Measurements from ENCODE around the gene BAG3.

BAG3 gene

DNA sequence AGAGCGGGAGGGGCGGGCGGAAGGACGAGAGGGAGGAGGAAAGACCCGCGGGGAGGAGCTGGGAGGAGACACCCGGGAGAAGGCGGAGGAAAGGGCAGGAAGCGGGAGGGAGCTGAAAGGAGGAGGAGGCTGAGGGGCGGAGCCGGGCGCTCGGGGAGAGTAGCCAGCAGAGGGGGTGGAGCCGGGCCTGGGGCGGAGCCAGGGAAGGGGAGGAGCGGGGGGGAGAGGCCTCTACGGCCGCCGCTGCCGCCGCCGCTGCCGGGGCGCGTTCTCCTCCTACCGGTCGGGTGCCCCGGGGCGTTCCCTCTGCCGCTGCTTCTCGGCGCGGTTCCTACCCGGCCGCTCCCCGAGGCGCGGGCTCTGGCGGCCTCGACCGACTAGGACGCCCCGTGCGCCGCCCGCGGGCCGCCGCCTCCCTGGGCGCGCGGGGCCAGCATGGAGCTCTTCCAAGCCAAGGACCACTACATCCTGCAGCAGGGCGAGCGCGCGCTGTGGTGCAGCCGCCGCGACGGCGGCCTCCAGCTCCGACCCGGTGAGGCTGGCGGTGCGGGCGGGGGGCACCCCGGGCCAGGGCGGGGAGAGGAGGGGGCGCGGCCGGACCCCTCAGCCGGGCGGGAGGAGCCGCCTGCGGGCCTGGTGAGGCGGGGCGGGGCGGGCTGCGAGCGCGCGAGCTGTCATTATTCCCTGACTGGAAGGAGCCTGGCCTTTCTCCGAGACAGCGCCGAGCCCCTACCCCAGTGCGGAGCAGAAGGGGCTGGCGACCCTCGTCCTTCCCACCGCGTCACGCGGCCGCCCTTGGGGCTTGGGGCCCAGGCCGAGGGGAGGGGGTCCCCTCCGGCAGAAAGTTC lies 74.9 kb downstream of the BAG3 start, which contains the start of gene INPP5F:
Gene INPP5F, plus strand, starts transcription at position 223 of the 848 bp plus-strand sequence. Its CDS starts 213 bp downstream, at position 436.
- H3K27ac ChIP-seq, result peak within 1 kb of the TSS; percentile 80
- TF ChIP-seq CTCF (conservative IDR thresholded peaks at IDR 0.05), result no peak

DNA sequence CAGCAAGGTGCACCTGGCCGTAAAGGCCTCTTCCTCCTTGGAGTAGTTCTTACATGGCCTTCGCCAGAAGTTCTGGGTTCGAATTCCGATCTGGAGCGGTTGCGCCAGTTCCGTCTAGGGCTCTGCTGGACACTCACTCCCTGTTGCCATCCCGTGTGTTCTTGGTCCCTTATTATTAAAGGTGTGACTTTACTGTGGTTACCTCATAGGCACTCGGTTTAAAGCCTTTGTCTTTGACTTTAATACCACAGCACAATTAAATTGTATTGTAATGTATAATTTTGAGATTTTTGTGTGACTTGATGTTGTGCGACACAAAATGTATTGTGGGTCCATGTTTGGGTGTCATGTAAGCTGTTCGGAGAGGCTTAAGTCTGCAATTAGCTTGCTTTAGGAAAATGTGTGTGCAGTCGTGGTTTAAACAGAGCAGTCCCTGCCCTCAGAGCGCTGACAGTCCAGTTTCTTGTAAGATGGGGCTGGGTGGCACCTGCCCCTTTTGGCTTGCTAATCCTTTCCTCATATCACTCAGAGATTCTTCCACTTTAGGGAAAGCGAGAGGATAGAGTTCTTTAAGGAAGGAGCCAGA lies 75.6 kb downstream of the BAG3 start:
- H3K27ac ChIP-seq, result peak overlapping the region; percentile 80
- TF ChIP-seq CTCF (conservative IDR thresholded peaks at IDR 0.05), result no peak
